22Rv1 (cell line): ENCODE measurements around the gene KRTAP10-9.

Experiments
- CTCF ChIP-seq: fragments of 450-650 bp; IDR thresholded peaks from 2 replicates; pipeline ENCODE4 v1.5.1; 2017; ENCODE audit warnings: mild to moderate bottlenecking
- ZFX ChIP-seq: fragments of 450-650 bp; IDR thresholded peaks from 2 replicates; pipeline ENCODE4 v1.6.1; 2017; ENCODE audit warnings: antibody characterized with exemption, borderline replicate concordance

- TF ChIP-seq CTCF (no peak), ZFX (no peak)
These were observed 14.1 kb upstream of the KRTAP10-9 start for GRCh38 chr21:44612669-44613229.
